Heart right ventricle (tissue), 16 donors: ENCODE data around the gene RTCA. TPM values are rescaled to one million over a fixed set of nuclear protein-coding genes. Genes with fewer than 3 reads are reported as not detected.
A peak's percentile ranks its signal among the peaks of the same experiment; 100 is the strongest.
"Not testable (repeated sequence)": the region's sequence is repeated elsewhere in the genome, so short reads cannot be mapped to it uniquely, and the experiment has no call there.

ENCODE experiments used
- ATAC-seq, 8 donors: fragments of 200-7000 bp; cut with Tn5 transposase; one replicate each; pipeline ENCODE4 v1.9.1; 2020; ENCODE audit warnings: mild to moderate bottlenecking in 8 of 8, moderate library complexity in 8 of 8, moderate number of reproducible peaks in 1 of 8
- DNase-seq, 2 donors: peaks; one replicate each; pipeline ENCODE4 v3.0.0-alpha.2; 2020
- H3K27ac ChIP-seq, 10 donors: fragments of 200-600 bp; sonication (generic) in 2 of 10; one replicate each; pipeline versions ENCODE4 v1.5.0 to v1.8.0; 2020 to 2022; ENCODE audit warnings: mild to moderate bottlenecking in 3 of 10
- H3K27me3 ChIP-seq, 7 donors: fragments of 200-600 bp; one replicate each; pipeline ENCODE4 v1.8.0; 2021 to 2022; ENCODE audit warnings: mild to moderate bottlenecking in 2 of 7
- H3K36me3 ChIP-seq, 9 donors: fragments of 200-600 bp; sonication (generic) in 1 of 9; one replicate each; pipeline versions ENCODE4 v1.5.0 to v1.8.0; 2020 to 2022; ENCODE audit warnings: mild to moderate bottlenecking in 2 of 9
- H3K4me1 ChIP-seq, 9 donors: fragments of 200-600 bp; sonication (generic) in 1 of 9; one replicate each; pipeline versions ENCODE4 v1.5.0 to v1.8.0; 2020 to 2022; ENCODE audit warnings: mild to moderate bottlenecking in 4 of 9
- H3K4me3 ChIP-seq, 10 donors: fragments of 200-600 bp; sonication (generic) in 2 of 10; one replicate each; pipeline versions ENCODE4 v1.5.0 to v1.8.0; 2020 to 2022; ENCODE audit warnings: mild to moderate bottlenecking in 7 of 10, moderate library complexity in 2 of 10
- H3K9me3 ChIP-seq, 11 donors: fragments of 200-600 bp in 10 of 11; sonication (generic) in 2 of 11; one replicate each; pipeline versions ENCODE4 v1.5.0 to v1.8.0; 2013 to 2022; ENCODE audit warnings: mild to moderate bottlenecking in 2 of 11, control low read depth in 1 of 11, moderate library complexity in 1 of 11
- CTCF ChIP-seq, 9 donors: fragments of 200-600 bp; sonication (generic) in 2 of 9; IDR thresholded peaks; one replicate each; pipeline versions ENCODE4 v1.5.0 to v1.8.0; 2021 to 2022; ENCODE audit warnings: antibody characterized with exemption in 9 of 9, mild to moderate bottlenecking in 5 of 9, moderate library complexity in 1 of 9
- WGBS, 2 donors: extraction: QIAGEN DNeasy Blood & Tissue Kit; methylation state at CpG; one replicate each; pipeline ENCODE4 v1.1.7; 2013; ENCODE audit warnings: inconsistent platforms in 1 of 2; 5-methylcytosine and 5-hydroxymethylcytosine counted together
- intact Hi-C, 10 donors: fragments of 100-400 bp; cut with DNase I; formaldehyde crosslinking; loops; one replicate each; pipeline versions ENCODE4 v1.11.1 to v1.14.2; 2022
- polyA plus RNA-seq, 2 donors: library from polyadenylated mRNA; stranded (reverse); fragments of 200-250 nt; gene quantifications; one replicate each; pipeline ENCODE4 v1.2.3, GENCODE V29; 2013
- total RNA-seq, 10 donors: library from RNA; stranded (reverse); fragmentation: NEBNext Ultra II Directional in 3 of 10; extraction: Animal tissue kit (Norgen Biotek cat#: 25700) in 3 of 10; gene quantifications; one replicate each; pipeline versions ENCODE4 v1.2.1 to v1.2.4, GENCODE V29; 2021 to 2023
- donor health status: Arrhythmogenic right ventricular cardiomyopathy.
- donor health status: ischemic (EF 13 %, LVEDD 7.1; RV severe dilation, severe dysfunction).
- donor health status: healthy with polysubstance abuse.
- donor health status: DM: no; HTN: yes; CAD: no.
- donor health status: DM: no; HTN: no; CAD: no.
- donor health status: ischemic (EF 25% LVEDD 6.9; RV normal size, moderate dysfunction).
- donor health status: ischemic (EF 25% LVEDD 5.7; RV mildly dilated, moderate dysfunction).
- donor health status: healthy.
- donor health status: DM: yes; HTN: yes; CAD: no.
- donor health status: Ischemic cardiomyopathy.
- donor health status: ischemic (EF 35%, LVEDD 5.7; RV mildly dilated, moderate dysfunction).
- donor health status: nonischemic (EF 11% LVEDD 7.7; RV severe dilation, severe dysfunction).
- donor health status: DM: yes; HTN: yes; CAD: no.
- donor health status: PGD.
- donor health status: ischemic (EF 29% LVEDD 5.4; RV normal size, mild dysfunction).
- donor health status: nonischemic (EF 23%, LVEDD 6.1; RV moderate dilation, normal function).

Gene RTCA
- total and polyA plus RNA-seq, 12 donors: 17.1 to 44.8 (median 36.7) TPM

GRCh38 chr1:100250264-100250663, 15.8 kb upstream of the RTCA start:
- H3K27ac ChIP-seq: peak overlapping the region in 9 of 10 donors; percentile 38 to 95 (median 86)
- H3K9me3 ChIP-seq: no peaks in the 10 kb centered on the region
- H3K27me3 ChIP-seq: no peaks in the 10 kb centered on the region
- intact Hi-C loops: loop anchor here in 2 of 10 donors (1.0 to 2.0 kb wide), 2 partner anchors 16 to 17 kb away; partner anchors contain the start of gene RTCA (in 2 of the 2)
- DNase-seq (no peak), ATAC-seq (no peak)
- TF ChIP-seq CTCF (IDR thresholded peaks at IDR 0.05): no peak
- peaks cover 0 to 23% (median 19%) of the 10 kb centered on the region in 9 donors for H3K4me1 ChIP-seq
- peak overlapping the region; percentile 58 to 97 (median 79) for H3K4me3 ChIP-seq
- no peaks in the 10 kb centered on the region for H3K36me3 ChIP-seq
- WGBS, 2 donors: 0% methylated on average over 1 of the region's 1 CpG

GRCh38 chr1:100250807-100251206, 15.2 kb upstream of the RTCA start:
- no peak overlapping the region for H3K27ac ChIP-seq
- no peaks in the 10 kb centered on the region for H3K36me3 ChIP-seq
- intact Hi-C loops: loop anchor here in 2 of 10 donors (1.0 to 2.0 kb wide), 2 partner anchors 15 to 16 kb away; partner anchors contain the start of gene RTCA (in 2 of the 2)

GRCh38 chr1:100252901-100253300, 13.1 kb upstream of the RTCA start:
- no peak for TF ChIP-seq CTCF (IDR thresholded peaks at IDR 0.05)
- H3K4me1 ChIP-seq: peaks cover 0 to 25% (median 17%) of the 10 kb centered on the region in 9 donors
- intact Hi-C loops: no loop called here
- ATAC-seq (no peak), DNase-seq (no peak)
- H3K4me3 ChIP-seq: no peak overlapping the region
- H3K36me3 ChIP-seq: no peaks in the 10 kb centered on the region
- WGBS, 2 donors: 76% methylated on average over 4 of the region's 4 CpGs
- H3K9me3 ChIP-seq: no peaks in the 10 kb centered on the region
- no peaks in the 10 kb centered on the region for H3K27me3 ChIP-seq
- no peak overlapping the region for H3K27ac ChIP-seq

More at GRCh38 chr1:100250807-100251206, 15.2 kb upstream of the RTCA start:
- no peaks in the 10 kb centered on the region for H3K9me3 ChIP-seq
- DNase-seq: no peak
- WGBS, 2 donors: 95% methylated on average over 3 of the region's 3 CpGs
- H3K27me3 ChIP-seq: no peaks in the 10 kb centered on the region
- peaks cover 0 to 21% (median 17%) of the 10 kb centered on the region in 9 donors for H3K4me1 ChIP-seq
- ATAC-seq: no peak
- H3K4me3 ChIP-seq: no peak overlapping the region
- TF ChIP-seq CTCF (IDR thresholded peaks at IDR 0.05): no peak

GRCh38 chr1:100253552-100253951, 12.5 kb upstream of the RTCA start:
- intact Hi-C loops: no loop called here
- H3K27me3 ChIP-seq: no peaks in the 10 kb centered on the region
- 63 to 73% methylated on average over 10 of the region's 10 CpGs for WGBS, 2 donors
- ATAC-seq: no peak
- H3K36me3 ChIP-seq: no peaks in the 10 kb centered on the region
- DNase-seq: no peak
- no peak for TF ChIP-seq CTCF (IDR thresholded peaks at IDR 0.05)
- no peak overlapping the region for H3K27ac ChIP-seq
- H3K4me1 ChIP-seq: peaks cover 0 to 20% (median 12%) of the 10 kb centered on the region in 9 donors
- H3K4me3 ChIP-seq: no peak overlapping the region
- peaks cover 0 to 3% (median 0%) of the 10 kb centered on the region in 11 donors for H3K9me3 ChIP-seq

GRCh38 chr1:100256273-100256672, 9.7 kb upstream of the RTCA start:
- H3K4me3 ChIP-seq, intact Hi-C loops, H3K36me3 ChIP-seq, H3K27me3 ChIP-seq, H3K4me1 ChIP-seq, H3K9me3 ChIP-seq, DNase-seq, H3K27ac ChIP-seq, ATAC-seq: not testable (repeated sequence)
- 90 to 94% methylated on average over 5 of the region's 5 CpGs for WGBS, 2 donors

GRCh38 chr1:100258427-100258826, 7.6 kb upstream of the RTCA start:
- H3K27ac ChIP-seq, DNase-seq, H3K9me3 ChIP-seq, H3K36me3 ChIP-seq, intact Hi-C loops, H3K27me3 ChIP-seq, H3K4me1 ChIP-seq, H3K4me3 ChIP-seq, ATAC-seq: not testable (repeated sequence)
- 81 to 92% methylated on average over 6 of the region's 6 CpGs for WGBS, 2 donors
